GDM1 (cell line): ENCODE data around the gene TMIE.

ENCODE experiments used
- DNase-seq: peaks from one replicate; lab custom pipeline; 2025; lab: John Stamatoyannopoulos, UW

The TMIE gene, protein sequence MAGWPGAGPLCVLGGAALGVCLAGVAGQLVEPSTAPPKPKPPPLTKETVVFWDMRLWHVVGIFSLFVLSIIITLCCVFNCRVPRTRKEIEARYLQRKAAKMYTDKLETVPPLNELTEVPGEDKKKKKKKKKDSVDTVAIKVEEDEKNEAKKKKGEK

DNA sequence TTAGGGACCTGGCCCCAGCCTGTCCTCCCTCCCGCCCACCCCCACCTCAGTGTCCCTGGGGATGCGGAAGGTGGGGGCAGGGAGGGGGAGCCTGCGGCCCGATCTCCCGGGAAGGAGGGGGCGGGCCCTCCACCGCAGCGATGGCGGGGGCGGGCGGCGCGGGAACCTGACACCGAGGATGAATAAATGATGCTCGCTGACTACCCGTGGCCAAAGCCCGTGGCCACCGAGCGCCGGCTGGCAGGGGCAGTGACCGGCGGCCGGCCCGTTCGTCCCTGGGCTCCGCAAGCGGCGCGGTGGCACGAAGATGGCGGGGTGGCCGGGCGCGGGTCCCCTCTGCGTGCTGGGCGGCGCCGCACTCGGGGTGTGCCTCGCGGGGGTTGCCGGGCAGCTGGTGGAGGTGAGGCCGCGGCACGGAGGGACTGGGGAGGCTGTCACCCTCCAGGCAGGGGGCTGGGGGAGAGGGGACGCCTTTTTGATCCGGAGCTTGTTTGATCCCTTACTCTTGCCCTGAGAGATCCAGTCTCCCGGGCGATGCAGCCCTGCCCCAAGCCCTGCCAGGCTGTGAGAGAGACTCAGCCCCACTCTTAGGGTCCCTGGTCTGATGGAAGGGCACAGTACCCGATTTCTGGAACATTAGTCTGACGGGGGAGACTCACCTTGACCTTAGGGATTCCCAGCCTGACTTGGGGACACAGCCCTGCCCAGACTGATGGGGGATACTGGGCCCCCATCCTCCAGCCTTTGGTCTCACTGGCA lies at the start of gene TMIE:
TMIE (plus strand) TSS at position 212 of the 759 bp plus-strand sequence; CDS start at position 308, 96 bp downstream.
- no peak for DNase-seq

DNA sequence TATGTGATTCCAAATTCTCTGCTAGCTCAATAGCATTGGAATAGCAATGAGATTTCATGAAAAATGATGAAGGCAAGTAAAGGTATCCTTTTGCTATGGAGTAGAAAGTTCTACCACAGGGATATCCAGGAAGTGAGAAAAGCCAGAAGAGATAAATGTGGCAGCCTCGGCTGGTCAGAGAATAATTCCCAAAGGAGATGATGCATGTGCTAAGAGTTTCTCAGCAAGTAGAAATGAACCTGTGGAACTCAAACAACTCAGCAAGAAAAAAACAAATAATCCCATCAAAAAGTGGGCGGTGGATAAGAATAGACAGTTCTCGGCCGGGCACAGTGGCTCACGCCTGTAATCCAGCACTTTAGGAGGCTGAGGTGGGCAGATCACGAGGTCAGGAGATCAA lies 45.9 kb upstream of the TMIE start:
- no peak for DNase-seq

DNA sequence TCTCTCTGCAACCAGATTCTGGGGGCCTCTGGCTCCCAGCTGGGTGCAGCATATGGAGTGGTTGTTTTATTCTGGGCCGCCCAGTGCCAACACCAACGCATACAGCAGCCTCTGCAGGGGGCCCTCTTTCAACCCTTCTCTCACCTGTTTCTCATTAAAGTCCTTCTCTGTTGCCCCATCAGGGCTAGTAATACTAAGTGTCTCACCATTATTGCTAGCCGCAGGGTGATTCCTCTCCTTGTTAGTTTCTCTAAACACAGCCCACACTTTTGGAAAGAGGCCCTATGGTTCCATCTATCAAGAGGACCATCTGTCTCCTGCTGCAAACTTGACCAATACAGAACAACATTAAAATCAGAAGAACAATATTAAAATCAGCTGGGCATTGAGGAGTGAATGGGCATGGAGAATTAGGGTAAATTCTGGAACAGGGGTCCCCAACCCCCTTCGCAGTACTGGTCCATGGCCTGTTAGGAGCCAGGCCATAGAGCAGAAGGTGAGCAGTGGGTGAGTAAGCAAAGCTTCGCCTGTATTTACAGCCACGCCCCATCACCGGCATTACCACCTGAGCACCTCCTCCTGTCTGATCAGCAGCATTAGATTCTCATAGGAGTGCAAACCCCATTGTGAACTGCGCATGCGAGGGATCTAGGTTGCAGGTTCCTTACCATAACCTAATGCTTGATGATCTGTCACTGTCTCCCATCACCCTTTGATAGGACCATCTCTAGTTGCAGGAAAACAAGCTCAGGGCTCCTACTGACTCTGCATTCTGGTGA lies 44.2 kb upstream of the TMIE start:
- no peak for DNase-seq

DNA sequence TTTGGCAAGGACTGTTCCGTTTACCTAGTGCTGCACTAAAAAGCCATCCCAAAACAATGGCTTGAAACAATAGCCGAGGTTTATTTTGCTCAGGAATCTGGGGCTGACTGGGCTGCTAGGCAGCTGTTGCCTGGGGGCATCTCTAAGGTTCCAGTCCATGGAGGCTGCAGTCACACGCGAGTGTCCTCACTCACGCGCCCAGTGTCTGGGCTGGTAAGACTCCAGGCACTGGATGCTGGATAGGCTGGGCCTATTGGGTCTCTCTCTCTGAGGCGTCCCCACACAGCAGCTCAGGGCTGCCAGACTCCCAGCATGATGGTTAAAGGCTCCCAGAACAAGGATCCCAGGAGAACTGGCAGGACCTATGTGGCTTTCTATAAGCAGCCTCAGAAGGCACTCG lies 41.9 kb upstream of the TMIE start:
- DNase-seq: no peak

DNA sequence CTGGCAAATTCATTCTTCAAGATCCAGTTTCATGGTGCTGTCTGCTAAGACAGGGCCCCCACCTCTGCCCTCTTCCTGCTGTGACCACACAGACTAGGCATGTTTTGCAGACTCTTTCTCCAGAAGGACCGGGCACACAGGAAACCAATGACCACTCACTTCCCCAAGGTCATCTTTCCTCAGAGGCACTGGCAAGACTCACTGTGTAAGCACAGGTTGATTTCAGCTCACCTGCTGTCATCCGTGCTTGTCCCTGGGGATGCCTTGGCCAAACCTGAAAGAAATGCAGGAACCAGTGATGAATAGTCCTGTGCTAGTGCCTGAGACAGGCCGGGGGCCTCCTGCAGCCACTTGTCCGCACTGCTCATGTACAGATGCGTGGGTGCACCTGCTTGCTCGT lies 41.2 kb upstream of the TMIE start:
- no peak for DNase-seq

DNA sequence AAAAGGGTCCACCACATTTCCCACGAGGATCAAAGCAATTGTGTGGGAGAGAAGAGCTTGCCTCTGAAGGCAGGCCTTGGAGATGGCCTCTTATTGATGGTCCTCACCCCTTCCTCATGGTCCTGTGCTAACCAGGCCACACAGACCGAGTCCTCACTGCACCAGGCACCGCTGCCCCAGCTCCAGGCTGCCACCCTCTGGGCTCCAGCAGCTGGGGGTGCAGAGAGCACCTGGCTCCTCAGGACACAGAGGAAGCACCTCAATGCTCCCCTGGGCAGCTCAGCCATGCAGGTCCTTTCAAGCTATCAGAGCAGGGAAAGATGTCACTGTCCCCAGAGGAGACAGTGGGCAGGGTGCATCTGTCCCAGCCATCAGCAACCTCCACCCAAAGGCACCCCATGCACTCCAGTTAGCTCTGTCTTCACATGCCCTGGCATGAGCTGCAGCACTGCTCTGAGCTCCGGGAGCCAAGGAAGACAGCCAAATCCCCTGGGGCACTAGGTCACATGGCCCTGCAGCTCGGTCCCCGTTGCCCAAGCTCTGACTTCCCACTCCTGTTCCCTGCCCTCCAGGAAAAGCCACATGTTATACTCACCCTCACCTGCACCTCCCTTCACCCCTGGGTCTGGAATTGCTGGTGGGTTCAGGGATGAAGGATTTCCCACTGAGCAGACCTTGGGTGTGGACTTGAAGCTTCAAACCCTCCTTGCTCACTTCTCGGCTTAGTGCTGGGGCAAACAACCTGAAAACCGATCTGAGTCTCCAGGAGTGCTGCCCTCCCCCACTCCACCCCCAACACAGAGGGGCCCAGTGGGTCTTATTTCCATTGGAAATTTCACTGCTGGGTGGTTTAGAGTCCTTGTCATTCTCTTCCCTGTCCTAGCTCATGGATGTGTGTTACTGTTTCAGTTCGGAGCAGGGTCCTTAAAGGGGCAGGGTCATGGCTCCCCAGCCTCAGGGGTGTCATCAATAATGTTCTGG lies 40.4 kb upstream of the TMIE start:
- no peak for DNase-seq

DNA sequence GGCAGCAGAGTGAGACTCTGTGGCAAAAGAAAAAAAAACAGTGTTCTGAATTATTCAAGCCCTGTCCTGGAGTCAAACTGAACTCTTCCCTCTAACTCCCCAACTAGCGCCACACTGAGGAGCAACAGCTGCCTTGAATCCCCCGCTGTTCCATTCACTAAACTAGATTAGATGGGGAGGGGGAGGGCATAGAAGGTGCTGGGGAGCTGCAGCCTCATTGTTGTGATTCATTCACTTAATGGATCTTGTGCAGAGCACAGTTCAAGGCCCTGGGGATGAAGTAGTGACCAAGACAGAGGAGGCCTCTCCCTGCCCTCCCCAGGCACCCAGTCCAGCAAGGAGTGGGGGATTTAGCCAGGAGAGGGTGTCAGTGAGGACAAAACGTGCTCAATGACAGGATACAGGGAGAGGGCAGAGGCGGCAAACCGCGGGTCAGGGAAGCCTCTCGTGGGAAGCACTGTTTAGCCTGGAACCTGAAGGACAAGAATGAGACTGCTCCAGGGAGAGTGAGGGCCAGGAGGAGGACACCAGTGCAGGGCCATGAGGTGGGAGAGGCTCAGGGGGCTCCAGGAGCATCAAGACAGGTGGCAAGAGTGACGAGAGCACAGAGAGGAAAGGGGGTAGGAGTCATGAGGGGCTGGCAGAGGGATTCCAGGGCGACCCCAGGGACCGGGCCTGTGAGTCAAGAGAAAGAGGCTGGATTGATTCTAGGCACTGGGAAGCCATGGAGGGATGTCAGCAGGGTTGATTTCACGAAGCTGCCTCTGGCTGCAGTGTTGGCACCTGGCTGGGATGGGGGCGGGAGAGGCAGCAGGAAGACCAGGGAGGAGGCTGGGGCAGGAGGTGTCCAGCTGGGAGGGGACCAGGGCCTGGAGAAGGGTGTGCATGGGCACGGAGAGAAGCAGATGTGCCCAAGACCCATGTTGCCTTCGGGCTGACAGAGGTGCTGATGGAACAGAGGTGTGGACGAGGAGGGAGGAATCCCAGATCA lies 39.1 kb upstream of the TMIE start:
- DNase-seq: no peak

DNA sequence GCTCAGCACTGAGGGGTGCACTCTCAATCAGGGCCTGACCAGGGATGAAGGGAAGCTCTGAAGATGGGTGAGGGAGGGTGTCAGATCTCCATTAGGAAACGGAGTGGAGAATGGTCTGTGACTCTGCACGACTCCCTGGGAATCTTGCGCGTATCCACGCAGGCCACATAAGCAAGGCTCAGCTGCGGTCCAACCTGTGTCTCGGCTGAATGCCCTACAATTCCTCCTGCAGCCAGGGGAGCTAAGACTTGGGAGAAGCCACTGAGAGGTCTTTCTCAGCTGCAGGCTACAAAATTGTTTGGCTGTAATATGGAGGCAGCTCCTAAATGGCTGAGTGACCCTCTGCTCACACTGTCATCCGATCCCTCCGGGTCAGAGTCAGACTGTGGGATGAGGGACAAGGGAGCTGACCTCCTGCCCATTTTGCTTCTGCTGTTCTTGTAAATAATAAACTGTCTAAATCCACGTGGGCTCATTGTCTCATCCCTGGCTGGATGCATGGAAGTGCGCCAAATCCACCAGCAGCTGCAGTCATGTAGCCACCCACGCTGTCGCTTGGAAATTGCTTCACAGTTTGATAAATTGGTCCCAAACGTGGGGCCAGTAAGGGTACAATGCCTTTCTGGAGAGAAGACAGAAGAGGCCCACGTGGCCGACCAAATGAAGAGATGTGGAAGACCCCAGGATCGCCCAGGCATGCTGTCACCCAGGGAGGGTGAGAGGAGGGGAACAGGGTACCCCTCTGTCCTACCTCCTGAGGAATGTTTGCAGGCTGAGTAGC lies 38.2 kb upstream of the TMIE start:
- DNase-seq: no peak

DNA sequence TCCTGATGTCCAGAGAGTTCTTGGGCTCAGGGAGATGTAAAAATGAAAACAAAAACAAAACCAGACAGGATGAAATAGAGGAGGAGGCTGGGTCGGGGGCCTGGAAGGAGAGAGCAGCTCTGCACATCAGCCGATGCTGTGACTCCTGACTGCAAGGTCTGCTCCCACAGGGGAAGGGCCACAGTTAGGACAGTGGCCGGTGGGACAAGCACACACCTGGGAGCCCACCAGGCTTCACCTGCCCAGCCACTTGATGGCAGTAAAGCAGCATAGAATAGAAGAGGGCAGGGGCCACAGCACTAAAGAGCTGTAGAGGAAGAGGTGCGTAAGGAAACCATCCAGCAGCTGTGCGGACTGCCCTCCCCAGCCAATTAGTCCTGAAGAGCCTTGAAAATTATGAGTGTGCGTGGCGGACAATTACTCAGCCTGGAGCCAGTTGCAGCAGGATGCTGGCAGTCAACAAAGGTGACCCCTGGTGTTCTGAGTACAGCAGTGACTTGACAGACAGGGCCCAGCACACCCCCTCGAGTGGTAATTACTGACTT lies 37.5 kb upstream of the TMIE start:
- peak; percentile 27 for DNase-seq

DNA sequence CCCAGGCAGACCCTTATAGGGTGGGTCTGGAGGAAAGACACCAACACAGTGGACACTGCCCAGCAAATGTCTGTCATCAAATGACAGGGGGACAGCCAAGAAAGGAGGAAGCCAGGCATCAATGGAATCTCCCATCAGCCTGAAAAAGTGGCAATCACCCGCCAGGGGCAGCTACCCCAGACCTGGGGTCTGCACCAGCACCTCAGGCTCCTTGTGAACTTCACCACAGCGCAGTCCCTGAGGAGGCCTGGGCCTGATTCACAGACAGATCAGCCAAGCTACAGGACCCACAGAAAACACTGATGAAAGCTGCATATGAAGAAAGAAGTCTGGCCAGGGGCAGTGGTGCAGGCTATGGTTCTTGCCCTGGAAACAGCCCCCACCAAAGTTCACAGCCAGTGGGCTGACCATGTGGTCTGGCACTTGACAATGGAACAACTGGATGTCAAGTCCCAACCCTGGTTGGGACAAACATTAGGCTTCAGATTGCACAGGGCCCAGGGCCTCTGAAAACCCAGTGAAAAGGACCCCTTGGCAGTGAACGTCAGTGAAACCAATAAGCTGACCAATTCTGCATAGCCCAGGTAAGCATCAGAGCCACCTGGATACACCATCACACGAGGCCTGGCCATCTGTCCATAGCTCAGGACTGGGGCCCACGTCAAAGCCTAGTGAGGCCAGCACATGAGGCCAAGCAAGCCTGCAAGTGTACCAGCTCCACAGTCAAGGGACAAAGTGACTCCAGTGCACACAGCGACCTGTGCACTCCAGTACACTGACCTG lies 36.8 kb upstream of the TMIE start:
- DNase-seq: no peak

DNA sequence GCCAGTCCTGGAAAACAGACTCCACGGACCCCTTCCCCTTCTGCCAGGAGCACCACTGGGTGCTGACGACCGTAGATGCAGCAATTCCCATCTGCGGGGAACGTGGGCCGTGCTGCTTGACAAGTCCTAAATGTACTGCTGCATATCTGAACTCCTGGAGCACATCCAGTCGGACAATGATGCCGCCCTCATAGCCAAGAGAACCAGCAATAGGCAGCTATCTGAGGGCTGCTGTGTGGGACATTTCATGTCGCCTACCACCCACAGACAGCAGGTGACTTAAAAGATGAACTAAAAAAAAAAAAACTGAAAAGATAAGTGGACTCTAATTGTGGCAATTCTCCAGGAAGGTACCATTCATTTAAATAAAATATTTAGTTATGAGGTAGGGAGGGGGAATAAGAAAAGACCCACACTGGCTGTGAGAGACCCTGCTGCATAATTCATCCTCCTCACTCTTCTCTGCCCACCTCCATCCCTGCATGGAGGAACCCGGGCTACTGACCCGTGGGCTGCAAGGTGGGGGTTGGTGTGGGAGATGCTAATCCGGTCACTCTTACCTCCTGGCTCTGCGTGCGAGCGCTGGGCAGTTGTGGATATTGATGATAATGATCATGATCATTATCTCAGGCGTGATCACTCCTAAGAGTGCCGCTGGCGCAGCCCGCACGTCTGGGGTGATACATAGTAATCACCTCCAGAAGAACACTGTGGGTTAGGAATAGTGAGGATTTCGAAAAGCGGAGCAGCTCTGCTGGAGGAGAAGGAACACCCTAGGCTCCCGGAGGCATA lies 36.0 kb upstream of the TMIE start:
- DNase-seq: no peak

DNA sequence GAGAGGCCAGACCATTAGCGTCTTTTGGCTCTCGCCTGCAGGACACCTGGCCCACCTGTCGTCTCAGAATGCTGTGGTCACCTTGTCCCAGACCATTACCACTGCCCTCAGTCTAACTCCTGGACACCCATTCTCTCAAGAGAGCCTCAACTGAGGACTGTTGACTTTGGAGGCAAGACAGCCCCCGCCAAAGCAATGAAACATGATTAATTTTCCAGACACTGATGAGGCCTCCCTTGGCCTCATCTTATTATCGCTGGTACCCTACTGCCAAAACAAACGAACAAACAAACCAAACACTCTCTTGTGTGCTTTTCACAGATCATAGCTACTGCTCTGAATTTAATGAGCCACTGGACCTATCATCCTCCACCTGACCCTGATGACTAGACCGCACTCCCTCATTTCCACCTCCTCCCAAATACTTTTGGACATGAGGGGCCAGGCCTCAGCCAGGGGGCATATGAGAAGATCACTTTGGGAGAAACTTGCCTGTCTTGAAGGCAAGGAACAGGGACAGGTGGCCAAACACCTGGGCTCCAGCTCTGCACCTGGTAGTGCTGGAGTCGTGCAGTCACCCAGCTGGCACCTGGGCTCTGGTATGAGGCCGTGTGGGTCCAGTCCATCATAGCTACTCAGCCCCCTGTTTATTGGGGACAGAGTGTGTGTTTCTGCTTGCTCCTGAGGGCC lies 35.3 kb upstream of the TMIE start:
- no peak for DNase-seq

DNA sequence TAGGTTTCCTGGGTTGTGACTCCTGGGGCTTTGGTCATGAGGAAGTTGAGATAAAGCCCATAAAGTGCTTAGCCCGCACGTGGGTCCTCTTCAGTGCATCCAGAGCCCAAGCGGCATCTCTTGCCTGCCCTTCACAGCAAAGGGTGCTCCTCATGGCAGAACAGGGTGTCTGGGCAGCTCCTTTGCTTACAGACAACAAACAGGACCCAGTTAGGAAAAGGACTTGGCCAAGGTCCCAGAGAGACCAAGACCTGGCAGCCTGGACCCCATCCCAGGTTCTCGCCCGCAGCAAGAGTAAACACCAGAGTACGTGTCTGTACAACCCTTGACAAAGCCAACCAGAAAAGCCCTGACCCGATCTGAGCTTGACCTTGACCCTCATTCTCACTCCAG lies 34.7 kb upstream of the TMIE start:
- no peak for DNase-seq

DNA sequence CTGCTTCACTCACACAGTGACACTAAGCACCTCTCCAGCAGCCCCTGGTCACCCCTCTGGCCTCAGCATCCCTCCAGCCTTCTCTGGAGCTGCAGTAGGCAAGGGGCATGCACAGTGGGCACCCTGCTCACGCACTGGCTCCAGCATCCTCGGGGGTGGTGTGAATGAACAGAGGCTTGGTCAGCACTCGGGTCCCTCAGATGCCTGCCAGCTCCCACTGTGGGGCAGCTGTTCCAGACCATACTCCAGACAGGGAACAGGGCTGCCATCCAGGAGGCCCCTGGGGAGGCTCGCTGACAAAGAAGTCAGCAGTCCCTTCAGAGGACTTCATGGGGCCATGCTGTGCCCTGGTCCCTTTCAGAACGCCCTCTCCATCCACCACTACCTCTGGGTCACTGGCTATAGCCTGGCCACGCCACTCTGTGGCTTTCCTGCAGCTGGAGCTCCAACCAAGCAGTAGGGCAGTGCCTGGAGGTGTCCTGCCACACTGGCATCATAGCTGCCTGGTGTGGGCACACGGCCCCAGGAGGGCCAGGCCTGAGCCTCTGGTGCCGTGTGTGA lies 34.1 kb upstream of the TMIE start:
- DNase-seq: no peak

DNA sequence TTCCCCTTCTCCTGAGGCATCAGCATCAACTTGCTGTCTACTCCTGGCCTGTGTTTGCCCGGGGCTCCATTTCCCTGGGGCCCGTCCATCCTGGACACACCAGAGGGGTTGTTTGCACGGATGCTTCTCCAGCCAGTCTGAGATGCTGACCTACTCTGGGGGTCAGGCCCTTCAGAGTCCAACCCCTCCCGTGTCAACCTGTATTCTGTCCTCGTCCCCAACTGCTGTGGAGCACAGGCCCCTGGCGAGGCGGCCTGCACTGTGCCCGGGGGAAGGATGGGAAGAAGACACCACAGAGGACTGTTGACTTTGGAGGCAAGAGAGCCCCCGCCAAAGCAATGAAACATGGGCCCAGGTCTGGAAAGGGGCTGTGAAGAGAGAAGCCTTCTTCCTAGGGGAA lies 33.5 kb upstream of the TMIE start:
- no peak for DNase-seq

DNA sequence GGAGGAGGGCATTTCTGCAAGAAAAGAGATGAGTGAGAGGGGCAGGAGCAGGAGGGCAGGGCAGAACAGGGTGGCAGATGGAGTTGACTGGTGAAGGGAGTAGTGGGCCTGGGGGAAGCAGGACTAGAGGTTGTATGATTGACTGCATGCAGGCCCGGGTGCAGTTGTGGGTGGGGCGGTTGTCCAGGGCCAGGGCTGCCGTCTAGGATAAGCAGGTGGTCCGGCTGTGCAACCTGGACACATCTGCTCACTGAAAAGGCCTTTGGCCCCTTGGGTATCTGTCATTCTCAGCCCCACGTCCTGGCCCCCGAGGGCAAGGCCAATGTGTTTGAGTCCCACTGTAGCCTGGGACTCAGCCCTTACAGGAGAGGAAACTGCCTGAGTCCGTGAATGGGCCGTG lies 33.1 kb upstream of the TMIE start:
- no peak for DNase-seq

DNA sequence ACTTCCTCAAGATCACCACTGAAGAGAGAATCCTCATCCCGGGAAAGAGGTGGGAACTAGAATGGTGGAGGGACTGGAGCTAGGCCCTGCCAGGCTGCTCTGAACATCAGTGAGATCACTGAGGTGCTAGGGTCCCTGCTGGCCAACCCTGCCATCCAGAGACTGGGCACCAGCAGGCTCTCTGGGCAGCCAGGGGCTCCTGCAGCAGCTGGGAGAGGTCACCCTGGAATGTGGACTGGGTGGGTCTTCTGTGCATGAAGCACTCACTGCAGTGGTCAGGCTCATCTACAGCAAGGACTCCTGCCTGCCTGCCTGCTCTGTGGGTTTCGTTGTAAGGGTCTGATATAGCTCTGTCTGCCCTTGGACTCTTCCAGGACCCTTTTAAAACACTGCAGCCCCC lies 32.6 kb upstream of the TMIE start:
- no peak for DNase-seq
